ENCODE results near the gene ABCC6.
"Not testable (repeated sequence)": the region's sequence is repeated elsewhere in the genome, so short reads cannot be mapped to it uniquely, and the experiment has no call there.

Gene ABCC6

GRCh38 chr16:16112450-16113053, 110.7 kb downstream of the ABCC6 start:
- no peak for DNase-seq (ENCODE audit: low spot score)

- no peak for DNase-seq (ENCODE audit: low spot score)
These were observed 111.7 kb downstream of the ABCC6 start for GRCh38 chr16:16111639-16112038.

GRCh38 chr16:16110111-16110490, 113.2 kb downstream of the ABCC6 start:
- no peak for DNase-seq (ENCODE audit: low spot score)

GRCh38 chr16:16109453-16110110, 113.7 kb downstream of the ABCC6 start:
- DNase-seq (ENCODE audit: low spot score): no peak

- no peak for DNase-seq (ENCODE audit: low spot score)
These were observed 114.5 kb downstream of the ABCC6 start for GRCh38 chr16:16108759-16109158.

GRCh38 chr16:16107839-16108238, 115.5 kb downstream of the ABCC6 start:
- DNase-seq (ENCODE audit: low spot score): no peak

GRCh38 chr16:16106466-16106865, 116.8 kb downstream of the ABCC6 start:
- no peak for DNase-seq (ENCODE audit: low spot score)

GRCh38 chr16:16105646-16106045, 117.6 kb downstream of the ABCC6 start:
- no peak for DNase-seq (ENCODE audit: low spot score)

- DNase-seq (ENCODE audit: low spot score): not testable (repeated sequence)
These were observed 118.5 kb downstream of the ABCC6 start for GRCh38 chr16:16104804-16105141.

- DNase-seq (ENCODE audit: low spot score): not testable (repeated sequence)
These were observed 119.0 kb downstream of the ABCC6 start for GRCh38 chr16:16104132-16104803.

- no peak for DNase-seq (ENCODE audit: low spot score)
These were observed 120.6 kb downstream of the ABCC6 start for GRCh38 chr16:16102738-16103137.

GRCh38 chr16:16101585-16101984, 121.7 kb downstream of the ABCC6 start:
- DNase-seq (ENCODE audit: low spot score): no peak

- DNase-seq (ENCODE audit: low spot score): no peak
These were observed 122.7 kb downstream of the ABCC6 start for GRCh38 chr16:16100631-16101030.

- DNase-seq (ENCODE audit: low spot score): no peak
These were observed 124.0 kb downstream of the ABCC6 start for GRCh38 chr16:16099320-16099719.
